Suprapubic skin (tissue), 3 donors: ENCODE measurements around the gene ODAD4.

Experiments used
- EP300 ChIP-seq: sonication (generic); formaldehyde crosslinking; IDR thresholded peaks from one replicate; pipeline ENCODE4 v1.6.1; 2017; ENCODE audit warnings: antibody characterized with exemption
- POLR2A ChIP-seq, 2 donors: fragments of 450-650 bp; IDR thresholded peaks; one replicate each; pipeline ENCODE4 v1.6.1; 2017; ENCODE audit warnings: antibody characterized with exemption in 2 of 2, mild to moderate bottlenecking in 2 of 2, moderate library complexity in 2 of 2
- TF ChIP-seq, protein P1 (sequence below), 2 donors: fragments of 200-600 bp in 1 of 2; fragments of 450-650 bp in 1 of 2; sonication (generic) in 1 of 2; IDR thresholded peaks; one replicate each; pipeline ENCODE4 v1.5.1; 2016 to 2019; ENCODE audit warnings: antibody characterized with exemption in 2 of 2, mild to moderate bottlenecking in 1 of 2, moderate library complexity in 1 of 2

DNA sequence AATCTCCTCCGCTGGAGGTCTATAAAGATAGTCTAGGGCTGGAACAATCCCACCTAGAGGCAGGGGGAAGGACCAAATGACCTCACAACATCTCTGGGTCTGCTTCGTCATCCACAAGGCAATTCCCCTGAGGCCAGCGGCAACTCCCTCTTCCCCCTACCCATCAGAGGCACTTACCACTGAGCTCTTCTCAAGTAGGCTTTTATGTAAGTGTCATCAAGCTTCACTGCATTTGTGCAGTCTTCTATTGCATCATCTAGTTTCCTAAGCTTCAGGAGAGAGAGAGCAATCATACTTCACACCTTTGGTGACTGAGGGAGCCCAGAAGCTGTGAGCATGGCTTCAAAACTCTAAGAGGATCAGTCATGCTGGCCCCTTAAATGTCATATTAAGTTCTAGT is 57.2 kb downstream of the ODAD4 start:
- TF ChIP-seq POLR2A (IDR thresholded peaks at IDR 0.05): no peak
- no peak for TF ChIP-seq EP300
- TF ChIP-seq, protein P1, sequence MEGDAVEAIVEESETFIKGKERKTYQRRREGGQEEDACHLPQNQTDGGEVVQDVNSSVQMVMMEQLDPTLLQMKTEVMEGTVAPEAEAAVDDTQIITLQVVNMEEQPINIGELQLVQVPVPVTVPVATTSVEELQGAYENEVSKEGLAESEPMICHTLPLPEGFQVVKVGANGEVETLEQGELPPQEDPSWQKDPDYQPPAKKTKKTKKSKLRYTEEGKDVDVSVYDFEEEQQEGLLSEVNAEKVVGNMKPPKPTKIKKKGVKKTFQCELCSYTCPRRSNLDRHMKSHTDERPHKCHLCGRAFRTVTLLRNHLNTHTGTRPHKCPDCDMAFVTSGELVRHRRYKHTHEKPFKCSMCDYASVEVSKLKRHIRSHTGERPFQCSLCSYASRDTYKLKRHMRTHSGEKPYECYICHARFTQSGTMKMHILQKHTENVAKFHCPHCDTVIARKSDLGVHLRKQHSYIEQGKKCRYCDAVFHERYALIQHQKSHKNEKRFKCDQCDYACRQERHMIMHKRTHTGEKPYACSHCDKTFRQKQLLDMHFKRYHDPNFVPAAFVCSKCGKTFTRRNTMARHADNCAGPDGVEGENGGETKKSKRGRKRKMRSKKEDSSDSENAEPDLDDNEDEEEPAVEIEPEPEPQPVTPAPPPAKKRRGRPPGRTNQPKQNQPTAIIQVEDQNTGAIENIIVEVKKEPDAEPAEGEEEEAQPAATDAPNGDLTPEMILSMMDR (IDR thresholded peaks at IDR 0.05): no peak
